Measurements from ENCODE around the gene MCTP1. TPM values are rescaled to one million over a fixed set of nuclear protein-coding genes. Genes with fewer than 3 reads are reported as not detected.

Gene MCTP1
- total and polyA plus RNA-seq, 2 of the 13 experiments (the other 11 are each of a cell fraction or from before 2014, with no cell fraction given) = 0.15 to 0.48 TPM

GRCh38 chr5:94911276-94911675 is 373.6 kb downstream of the MCTP1 start:
- whole genome bisulfite sequencing (ENCODE audit: low lambda C conversion rate) = 57% methylated on average over 3 of the region's 3 CpGs

More at GRCh38 chr5:94911276-94911675, 373.6 kb downstream of the MCTP1 start:
- intact Hi-C loops (cut with micrococcal nuclease; ENCODE audit: unreplicated experiment) = no loop called here
- H3K4me3 ChIP-seq (replicated peaks in 1 of 3; ENCODE audit: insufficient read depth in 1 of 3, low read depth in 2 of 3, low read length in 3 of 3) = no peak overlapping the region
- no peak overlapping the region for H2AFZ ChIP-seq (ENCODE audit: low read length)
- no peak overlapping the region for H3K4me2 ChIP-seq (ENCODE audit: low read depth, low read length)
- no peak for TF ChIP-seq ARID4A (CRISPR knock-in tag; IDR thresholded peaks at IDR 0.05; ENCODE audit: borderline replicate concordance)
- TF ChIP-seq JDP2 (CRISPR knock-in tag; IDR thresholded peaks at IDR 0.05; ENCODE audit: borderline replicate concordance) = no peak
- no peak for TF ChIP-seq TEAD3 (CRISPR knock-in tag; optimal IDR thresholded peaks at IDR 0.05; ENCODE audit: borderline replicate concordance)
- TF ChIP-seq, protein P1, sequence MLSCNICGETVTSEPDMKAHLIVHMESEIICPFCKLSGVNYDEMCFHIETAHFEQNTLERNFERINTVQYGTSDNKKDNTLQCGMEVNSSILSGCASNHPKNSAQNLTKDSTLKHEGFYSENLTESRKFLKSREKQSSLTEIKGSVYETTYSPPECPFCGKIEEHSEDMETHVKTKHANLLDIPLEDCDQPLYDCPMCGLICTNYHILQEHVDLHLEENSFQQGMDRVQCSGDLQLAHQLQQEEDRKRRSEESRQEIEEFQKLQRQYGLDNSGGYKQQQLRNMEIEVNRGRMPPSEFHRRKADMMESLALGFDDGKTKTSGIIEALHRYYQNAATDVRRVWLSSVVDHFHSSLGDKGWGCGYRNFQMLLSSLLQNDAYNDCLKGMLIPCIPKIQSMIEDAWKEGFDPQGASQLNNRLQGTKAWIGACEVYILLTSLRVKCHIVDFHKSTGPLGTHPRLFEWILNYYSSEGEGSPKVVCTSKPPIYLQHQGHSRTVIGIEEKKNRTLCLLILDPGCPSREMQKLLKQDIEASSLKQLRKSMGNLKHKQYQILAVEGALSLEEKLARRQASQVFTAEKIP (CRISPR knock-in tag; IDR thresholded peaks at IDR 0.05; ENCODE audit: borderline replicate concordance) = no peak
- TF ChIP-seq SCMH1 (CRISPR knock-in tag; IDR thresholded peaks at IDR 0.05; ENCODE audit: borderline replicate concordance) = no peak
- no peak for TF ChIP-seq ZNF251 (CRISPR knock-in tag; IDR thresholded peaks at IDR 0.05)
- H3K27me3 ChIP-seq (ENCODE audit: control insufficient read depth in 1 of 2, insufficient read depth in 2 of 2, low read length in 2 of 2) = no peaks in the 10 kb centered on the region
- no TSS peak for BruUV-seq (replicated peaks)
- H3K79me2 ChIP-seq (ENCODE audit: insufficient read depth, low read length) = no peaks in the 10 kb centered on the region
- no peak overlapping the region for H3K9ac ChIP-seq (ENCODE audit: insufficient read depth, low read depth, low read length)
- FAIRE-seq (no peak), ATAC-seq (no peak), DNase-seq (ENCODE audit: low spot score) (no peak)
- H3K27ac ChIP-seq (ENCODE audit: extremely low read length, insufficient read depth, low read length) = no peak overlapping the region
- no peaks in the 10 kb centered on the region for H3K9me3 ChIP-seq (ENCODE audit: low read length)
- CTCF ChIA-PET (ENCODE audit: low intra/inter-chr PET ratio, low total read pairs) = no interaction called here
- POLR2A ChIA-PET = no interaction called here
- H3K36me3 ChIP-seq (replicated peaks in 1 of 2; ENCODE audit: control insufficient read depth in 1 of 2, insufficient read depth in 2 of 2, low read length in 2 of 2) = no peaks in the 10 kb centered on the region
- in situ Hi-C loops (cut with HindIII; ENCODE audit: extremely low pct_ligation_motif_present, low pct_unique_long_range_greater_than_20kb) = no loop called here
- H4K20me1 ChIP-seq (ENCODE audit: insufficient read depth, low read length) = no peaks in the 10 kb centered on the region
- H3K4me1 ChIP-seq (ENCODE audit: insufficient read depth, low read length) = no peaks in the 10 kb centered on the region
